HepG2 (cell line): ENCODE data around the gene TEDC2. TPM values are rescaled to one million over a fixed set of nuclear protein-coding genes. Genes with fewer than 3 reads are reported as not detected.

Experiments
- ATAC-seq: fragments of 200-7000 bp; cut with Tn5 transposase; 3 replicates; pipeline ENCODE4 v1.9.1; 2020; ENCODE audit warnings: mild to moderate bottlenecking, moderate library complexity
- BruUV-seq: library from RNA; stranded (reverse); fragments of 400-500 nt; replicated peaks from 2 replicates; lab custom pipeline; 2021; lab: Mats Ljungman, UMichigan
- CTCF ChIA-PET: fragments of 300-600 bp; formaldehyde crosslinking; extraction: SDS; loops from one replicate; lab custom pipeline; 2021; ENCODE audit warnings: low total read pairs, inconsistent platforms, low intra/inter-chr PET ratio; lab: Yijun Ruan, JAX
- POLR2A ChIA-PET: fragments of 350-600 bp; sonication (Branson Sonifier 250); formaldehyde crosslinking; loops from one replicate; lab custom pipeline; 2020; ENCODE audit warnings: antibody characterized with exemption, inconsistent platforms; lab: Yijun Ruan, JAX
- DNase-seq: peaks from one replicate; pipeline ENCODE4 v3.0.0-alpha.2; 2015; ENCODE audit warnings: low spot score
- FAIRE-seq: peaks from 3 replicates; lab custom pipeline; 2011; peaks lifted over from hg19 to GRCh38; lab: Jason Lieb, UNC
- H2AFZ ChIP-seq: one replicate; pipeline ENCODE4 v1.6.1; 2011; ENCODE audit warnings: low read length, inconsistent platforms
- H3K27ac ChIP-seq: fragments of 300-600 bp; 3 replicates; pipeline ENCODE4 v1.8.0; 2011; ENCODE audit warnings: mixed run types, mild to moderate bottlenecking, mixed read lengths, low read length, inconsistent platforms; ENCODE audit not compliant: insufficient read depth; ENCODE audit errors: extremely low read length
- H3K27me3 ChIP-seq, 2 experiments: fragments of 200-600 bp in 1 of 2; 2 replicates in 1 of 2; 3 replicates in 1 of 2; pipeline versions ENCODE4 v1.6.0 to v1.8.0; 2011; ENCODE audit warnings: low read length in 2 of 2, mild to moderate bottlenecking in 2 of 2, moderate library complexity in 2 of 2, inconsistent platforms in 1 of 2; ENCODE audit not compliant: insufficient read depth in 2 of 2, control insufficient read depth in 1 of 2
- H3K36me3 ChIP-seq, 2 experiments: fragments of 200-600 bp in 1 of 2; replicated peaks in 1 of 2; 2 replicates in 1 of 2; 3 replicates in 1 of 2; pipeline versions ENCODE4 v1.5.1 to v1.8.0; 2011; ENCODE audit warnings: low read length in 2 of 2, inconsistent platforms in 1 of 2; ENCODE audit not compliant: insufficient read depth in 2 of 2, control insufficient read depth in 1 of 2
- H3K4me1 ChIP-seq: 2 replicates; pipeline ENCODE4 v1.5.1; 2012; ENCODE audit warnings: low read length, inconsistent platforms; ENCODE audit not compliant: insufficient read depth
- H3K4me2 ChIP-seq: 2 replicates; pipeline ENCODE4 v1.6.0; 2011; ENCODE audit warnings: low read depth, low read length, inconsistent platforms
- H3K4me3 ChIP-seq, 3 experiments: fragments of 200-600 bp in 1 of 3; sonication (generic), shearing (Covaris generic) in 1 of 3; replicated peaks in 1 of 3; 2 replicates each; pipeline ENCODE4 v1.5.1; 2011 to 2016; ENCODE audit warnings: low read length in 3 of 3, inconsistent platforms in 2 of 3, low read depth in 2 of 3, mild to moderate bottlenecking in 2 of 3, control low read depth in 1 of 3, mixed read lengths in 1 of 3; ENCODE audit not compliant: insufficient read depth in 1 of 3
- H3K79me2 ChIP-seq: one replicate; pipeline ENCODE4 v1.6.1; 2011; ENCODE audit warnings: low read length, inconsistent platforms; ENCODE audit not compliant: insufficient read depth
- H3K9ac ChIP-seq: 2 replicates; pipeline ENCODE4 v1.6.0; 2011; ENCODE audit warnings: mild to moderate bottlenecking, low read depth, low read length, inconsistent platforms; ENCODE audit not compliant: insufficient read depth
- H3K9me3 ChIP-seq: 2 replicates; pipeline ENCODE4 v1.5.1; 2012; ENCODE audit warnings: mild to moderate bottlenecking, low read length
- H4K20me1 ChIP-seq: 2 replicates; pipeline ENCODE4 v1.6.0; 2011; ENCODE audit warnings: inconsistent platforms, mild to moderate bottlenecking, low read length, moderate library complexity; ENCODE audit not compliant: insufficient read depth
- AGO2 ChIP-seq: fragments of 200-400 bp; formaldehyde crosslinking; optimal IDR thresholded peaks from 2 replicates; pipeline ENCODE3; 2017; ENCODE audit warnings: mild to moderate bottlenecking, low read depth, low read length, moderate library complexity
- ATRX ChIP-seq: sonication (generic); formaldehyde crosslinking; IDR thresholded peaks from 2 replicates; pipeline ENCODE4 v1.4.0; 2020; ENCODE audit warnings: missing genetic modification reagents, borderline replicate concordance
- ISX ChIP-seq: sonication (generic); formaldehyde crosslinking; conservative IDR thresholded peaks from 2 replicates; pipeline ENCODE4 v1.5.0; 2020; ENCODE audit warnings: missing genetic modification reagents
- NFATC3 ChIP-seq: sonication (generic); formaldehyde crosslinking; IDR thresholded peaks from 2 replicates; pipeline ENCODE4 v1.5.1; 2020; ENCODE audit warnings: mild to moderate bottlenecking, missing genetic modification reagents
- NFKBIZ ChIP-seq: IDR thresholded peaks from 2 replicates; pipeline ENCODE4 v1.6.1; 2018; ENCODE audit warnings: missing genetic modification reagents, missing compliant biosample characterization
- RBFOX2 ChIP-seq: fragments of 200-400 bp; formaldehyde crosslinking; IDR thresholded peaks from 2 replicates; pipeline ENCODE4 v1.6.1; 2017; ENCODE audit warnings: low read depth, mild to moderate bottlenecking, low read length
- RCOR2 ChIP-seq: IDR thresholded peaks from 2 replicates; pipeline ENCODE4 v1.6.1; 2016; ENCODE audit warnings: missing biosample characterization, missing genetic modification reagents
- SIX1 ChIP-seq: sonication (generic); formaldehyde crosslinking; IDR thresholded peaks from 2 replicates; pipeline ENCODE4 v1.4.0; 2020; ENCODE audit warnings: missing genetic modification reagents, borderline replicate concordance
- ZNF296 ChIP-seq: sonication (generic); formaldehyde crosslinking; conservative IDR thresholded peaks from 2 replicates; pipeline ENCODE4 v1.5.0; 2020; ENCODE audit warnings: mild to moderate bottlenecking, missing genetic modification reagents
- ZNF577 ChIP-seq: sonication (generic); formaldehyde crosslinking; IDR thresholded peaks from 2 replicates; pipeline ENCODE4 v1.4.0; 2020; ENCODE audit warnings: mild to moderate bottlenecking, low read depth, missing genetic modification reagents, borderline replicate concordance
- WGBS: methylation state at CpG from one replicate; pipeline ENCODE4 v1.1.6; 2017; ENCODE audit warnings: low lambda C conversion rate; 5-methylcytosine and 5-hydroxymethylcytosine counted together
- in situ Hi-C: cut with HindIII; loops from 2 replicates; pipeline ENCODE4 v1.10.0; 2017; ENCODE audit warnings: low pct_unique_long_range_greater_than_20kb; ENCODE audit not compliant: extremely low pct_ligation_motif_present
- intact Hi-C: fragments of 100-400 bp; cut with micrococcal nuclease; formaldehyde crosslinking; loops from one replicate; pipeline ENCODE4 v1.10.0; 2022; ENCODE audit not compliant: unreplicated experiment
- polyA plus RNA-seq, 8 experiments: library from polyadenylated mRNA; depleted of rRNA in 3 of 8; stranded (reverse) in 7 of 8; unstranded in 1 of 8; fragments of >200 nt; fragmentation: Illumina TruSeq in 4 of 8; extraction: Trizol in 4 of 8; gene quantifications; 2 replicates each; pipeline versions ENCODE4 v1.2.1 to v1.2.3, GENCODE V29; 2011 to 2016; ENCODE audit warnings: low read depth in 4 of 8, missing spikeins in 1 of 8, mixed read lengths in 1 of 8; ENCODE audit not compliant: insufficient read depth in 1 of 8
- total RNA-seq, 5 experiments: library from RNA; depleted of rRNA; stranded (reverse); fragments of >200 nt; fragmentation: Illumina TruSeq; extraction: Trizol; gene quantifications; 2 replicates each; pipeline ENCODE4 v1.2.3, GENCODE V29; 2016; ENCODE audit warnings: low read depth in 1 of 5
- TF ChIP-seq, protein P1 (sequence below): sonication (generic); formaldehyde crosslinking; IDR thresholded peaks from 2 replicates; pipeline ENCODE4 v1.8.1; 2023; ENCODE audit warnings: mild to moderate bottlenecking, missing genetic modification reagents
- TF ChIP-seq, protein P2 (sequence below): sonication (generic); formaldehyde crosslinking; IDR thresholded peaks from 2 replicates; pipeline ENCODE4 v1.4.0; 2020; ENCODE audit warnings: missing genetic modification reagents, mild to moderate bottlenecking, borderline replicate concordance
- TF ChIP-seq, protein P3 (sequence below): sonication (generic); formaldehyde crosslinking; IDR thresholded peaks from 2 replicates; pipeline ENCODE4 v1.4.0; 2020; ENCODE audit warnings: mild to moderate bottlenecking, missing genetic modification reagents
- TF ChIP-seq, protein P4 (sequence below): IDR thresholded peaks from 2 replicates; pipeline ENCODE4 v1.6.1; 2016; ENCODE audit warnings: missing compliant biosample characterization, missing genetic modification reagents, borderline replicate concordance
- TF ChIP-seq, protein P5 (sequence below): sonication (generic); formaldehyde crosslinking; IDR thresholded peaks from 2 replicates; pipeline ENCODE4 v1.4.0; 2020; ENCODE audit warnings: missing genetic modification reagents

TEDC2 gene
- total and polyA plus RNA-seq, 2 of the 13 experiments (the other 11 are each of a cell fraction or from before 2014, with no cell fraction given) = 6.2 to 24.4 TPM

DNA sequence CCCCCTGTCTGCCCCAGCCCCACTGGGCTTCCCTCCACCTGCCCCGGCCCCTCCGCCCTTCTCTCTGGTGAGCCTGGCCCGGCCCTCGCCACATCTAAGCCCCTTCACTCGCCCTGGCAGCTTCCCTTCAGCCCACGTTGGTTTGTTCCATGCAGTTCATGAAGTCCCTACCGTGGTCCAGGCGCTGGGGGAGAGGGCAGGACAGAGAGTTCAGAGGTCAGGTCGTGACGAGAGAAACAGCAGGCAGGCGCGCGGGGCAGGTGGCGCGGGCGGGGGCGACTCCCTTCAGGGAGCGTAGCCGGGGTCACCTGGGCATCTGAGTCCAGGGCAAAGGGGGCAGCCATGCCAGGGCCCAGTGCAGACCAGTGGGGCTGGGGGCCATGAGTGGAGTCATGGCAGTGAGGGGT is 8.9 kb upstream of the TEDC2 start:
- FAIRE-seq (no peak), DNase-seq (no peak), ATAC-seq (no peak)
- Histone ChIP-seq H4K20me1 (no peaks in the 10 kb centered on the region), H3K4me1 (no peaks in the 10 kb centered on the region), H3K4me2 (no peak overlapping the region), H2AFZ (no peak overlapping the region), H3K27me3 (no peaks in the 10 kb centered on the region), H3K36me3 (peaks cover 32 to 67% of the 10 kb centered on the region in 2 experiments; a peak in 4 of 5 replicates), H3K4me3 (no peak overlapping the region), H3K9ac (no peak overlapping the region), H3K79me2 (no peaks in the 10 kb centered on the region), H3K9me3 (no peaks in the 10 kb centered on the region), H3K27ac (no peak overlapping the region)
- intact Hi-C loops (no loop called here), in situ Hi-C loops (no loop called here)
- POLR2A ChIA-PET = no interaction called here
- BruUV-seq = no TSS peak
- CTCF ChIA-PET = no interaction called here
- 97% methylated on average over 19 of the region's 19 CpGs for WGBS
- TF ChIP-seq RCOR2 (CRISPR knock-in tag) (no peak), ATRX (CRISPR knock-in tag) (no peak), AGO2 (peak; percentile 36), SIX1 (CRISPR knock-in tag) (no peak), ZNF577 (CRISPR knock-in tag) (no peak), ZNF296 (no peak), RBFOX2 (0 out of 2 replicates have a peak, but pooled peaks have one; percentile 30), ISX (CRISPR knock-in tag) (no peak), NFKBIZ (CRISPR knock-in tag) (no peak), NFATC3 (CRISPR knock-in tag) (no peak)
- TF ChIP-seq, protein P1, sequence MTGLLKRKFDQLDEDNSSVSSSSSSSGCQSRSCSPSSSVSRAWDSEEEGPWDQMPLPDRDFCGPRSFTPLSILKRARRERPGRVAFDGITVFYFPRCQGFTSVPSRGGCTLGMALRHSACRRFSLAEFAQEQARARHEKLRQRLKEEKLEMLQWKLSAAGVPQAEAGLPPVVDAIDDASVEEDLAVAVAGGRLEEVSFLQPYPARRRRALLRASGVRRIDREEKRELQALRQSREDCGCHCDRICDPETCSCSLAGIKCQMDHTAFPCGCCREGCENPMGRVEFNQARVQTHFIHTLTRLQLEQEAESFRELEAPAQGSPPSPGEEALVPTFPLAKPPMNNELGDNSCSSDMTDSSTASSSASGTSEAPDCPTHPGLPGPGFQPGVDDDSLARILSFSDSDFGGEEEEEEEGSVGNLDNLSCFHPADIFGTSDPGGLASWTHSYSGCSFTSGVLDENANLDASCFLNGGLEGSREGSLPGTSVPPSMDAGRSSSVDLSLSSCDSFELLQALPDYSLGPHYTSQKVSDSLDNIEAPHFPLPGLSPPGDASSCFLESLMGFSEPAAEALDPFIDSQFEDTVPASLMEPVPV (CRISPR knock-in tag) = no peak
- TF ChIP-seq, protein P2, sequence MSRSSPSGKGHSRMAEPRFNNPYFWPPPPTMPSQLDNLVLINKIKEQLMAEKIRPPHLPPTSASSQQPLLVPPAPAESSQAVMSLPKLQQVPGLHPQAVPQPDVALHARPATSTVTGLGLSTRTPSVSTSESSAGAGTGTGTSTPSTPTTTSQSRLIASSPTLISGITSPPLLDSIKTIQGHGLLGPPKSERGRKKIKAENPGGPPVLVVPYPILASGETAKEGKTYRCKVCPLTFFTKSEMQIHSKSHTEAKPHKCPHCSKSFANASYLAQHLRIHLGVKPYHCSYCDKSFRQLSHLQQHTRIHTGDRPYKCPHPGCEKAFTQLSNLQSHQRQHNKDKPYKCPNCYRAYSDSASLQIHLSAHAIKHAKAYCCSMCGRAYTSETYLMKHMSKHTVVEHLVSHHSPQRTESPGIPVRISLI = no peak
- TF ChIP-seq, protein P3, sequence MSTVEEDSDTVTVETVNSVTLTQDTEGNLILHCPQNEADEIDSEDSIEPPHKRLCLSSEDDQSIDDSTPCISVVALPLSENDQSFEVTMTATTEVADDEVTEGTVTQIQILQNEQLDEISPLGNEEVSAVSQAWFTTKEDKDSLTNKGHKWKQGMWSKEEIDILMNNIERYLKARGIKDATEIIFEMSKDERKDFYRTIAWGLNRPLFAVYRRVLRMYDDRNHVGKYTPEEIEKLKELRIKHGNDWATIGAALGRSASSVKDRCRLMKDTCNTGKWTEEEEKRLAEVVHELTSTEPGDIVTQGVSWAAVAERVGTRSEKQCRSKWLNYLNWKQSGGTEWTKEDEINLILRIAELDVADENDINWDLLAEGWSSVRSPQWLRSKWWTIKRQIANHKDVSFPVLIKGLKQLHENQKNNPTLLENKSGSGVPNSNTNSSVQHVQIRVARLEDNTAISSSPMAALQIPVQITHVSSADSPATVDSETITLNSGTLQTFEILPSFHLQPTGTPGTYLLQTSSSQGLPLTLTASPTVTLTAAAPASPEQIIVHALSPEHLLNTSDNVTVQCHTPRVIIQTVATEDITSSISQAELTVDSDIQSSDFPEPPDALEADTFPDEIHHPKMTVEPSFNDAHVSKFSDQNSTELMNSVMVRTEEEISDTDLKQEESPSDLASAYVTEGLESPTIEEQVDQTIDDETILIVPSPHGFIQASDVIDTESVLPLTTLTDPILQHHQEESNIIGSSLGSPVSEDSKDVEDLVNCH (CRISPR knock-in tag) = no peak
- TF ChIP-seq, protein P4, sequence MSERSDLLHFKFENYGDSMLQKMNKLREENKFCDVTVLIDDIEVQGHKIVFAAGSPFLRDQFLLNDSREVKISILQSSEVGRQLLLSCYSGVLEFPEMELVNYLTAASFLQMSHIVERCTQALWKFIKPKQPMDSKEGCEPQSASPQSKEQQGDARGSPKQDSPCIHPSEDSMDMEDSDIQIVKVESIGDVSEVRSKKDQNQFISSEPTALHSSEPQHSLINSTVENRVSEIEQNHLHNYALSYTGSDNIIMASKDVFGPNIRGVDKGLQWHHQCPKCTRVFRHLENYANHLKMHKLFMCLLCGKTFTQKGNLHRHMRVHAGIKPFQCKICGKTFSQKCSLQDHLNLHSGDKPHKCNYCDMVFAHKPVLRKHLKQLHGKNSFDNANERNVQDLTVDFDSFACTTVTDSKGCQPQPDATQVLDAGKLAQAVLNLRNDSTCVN (CRISPR knock-in tag) = no peak
- TF ChIP-seq, protein P5, sequence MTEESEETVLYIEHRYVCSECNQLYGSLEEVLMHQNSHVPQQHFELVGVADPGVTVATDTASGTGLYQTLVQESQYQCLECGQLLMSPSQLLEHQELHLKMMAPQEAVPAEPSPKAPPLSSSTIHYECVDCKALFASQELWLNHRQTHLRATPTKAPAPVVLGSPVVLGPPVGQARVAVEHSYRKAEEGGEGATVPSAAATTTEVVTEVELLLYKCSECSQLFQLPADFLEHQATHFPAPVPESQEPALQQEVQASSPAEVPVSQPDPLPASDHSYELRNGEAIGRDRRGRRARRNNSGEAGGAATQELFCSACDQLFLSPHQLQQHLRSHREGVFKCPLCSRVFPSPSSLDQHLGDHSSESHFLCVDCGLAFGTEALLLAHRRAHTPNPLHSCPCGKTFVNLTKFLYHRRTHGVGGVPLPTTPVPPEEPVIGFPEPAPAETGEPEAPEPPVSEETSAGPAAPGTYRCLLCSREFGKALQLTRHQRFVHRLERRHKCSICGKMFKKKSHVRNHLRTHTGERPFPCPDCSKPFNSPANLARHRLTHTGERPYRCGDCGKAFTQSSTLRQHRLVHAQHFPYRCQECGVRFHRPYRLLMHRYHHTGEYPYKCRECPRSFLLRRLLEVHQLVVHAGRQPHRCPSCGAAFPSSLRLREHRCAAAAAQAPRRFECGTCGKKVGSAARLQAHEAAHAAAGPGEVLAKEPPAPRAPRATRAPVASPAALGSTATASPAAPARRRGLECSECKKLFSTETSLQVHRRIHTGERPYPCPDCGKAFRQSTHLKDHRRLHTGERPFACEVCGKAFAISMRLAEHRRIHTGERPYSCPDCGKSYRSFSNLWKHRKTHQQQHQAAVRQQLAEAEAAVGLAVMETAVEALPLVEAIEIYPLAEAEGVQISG (CRISPR knock-in tag) = no peak
